ENCODE results near the gene PHACTR3.

The PHACTR3 gene

DNA sequence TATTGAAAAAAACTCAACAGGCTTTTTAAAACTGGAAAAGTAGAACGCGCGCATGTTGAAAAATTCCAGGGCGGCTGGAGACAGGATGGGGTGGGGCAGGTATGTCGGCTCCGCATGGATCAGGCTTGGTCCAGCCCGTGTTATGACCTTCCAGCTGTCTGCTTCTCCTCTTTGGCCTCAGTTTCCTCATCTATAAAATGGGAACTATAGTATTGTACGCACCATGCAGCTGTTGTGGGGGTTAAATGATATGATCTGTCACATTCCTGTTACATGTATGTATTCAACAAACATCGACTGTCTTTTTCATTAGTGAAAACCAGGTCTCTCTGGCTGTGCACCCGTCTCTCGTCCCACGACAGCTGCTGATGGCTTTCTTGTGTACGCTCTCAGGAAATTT lies 18.8 kb downstream of the PHACTR3 start:
- DNase-seq: no peak

DNA sequence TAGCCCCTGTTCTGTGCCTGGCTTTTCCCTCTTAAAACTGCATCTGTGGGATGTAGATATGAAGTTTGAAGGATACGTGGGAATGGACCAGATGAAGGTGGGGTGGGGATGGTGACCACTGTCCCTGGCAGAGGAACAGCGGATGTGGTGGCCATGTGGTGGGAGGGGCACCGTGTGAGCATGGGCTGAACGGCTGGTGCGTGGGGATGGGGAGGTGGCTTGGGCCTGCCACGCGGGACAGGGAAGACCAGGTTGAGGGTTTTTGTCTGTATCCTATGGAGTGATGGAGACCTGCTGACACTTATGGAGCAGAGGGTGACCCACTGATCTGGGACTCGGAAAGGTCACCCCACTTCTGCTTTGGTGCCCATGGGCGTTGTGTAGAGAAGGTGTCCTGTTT lies 19.2 kb downstream of the PHACTR3 start:
- no peak for DNase-seq

DNA sequence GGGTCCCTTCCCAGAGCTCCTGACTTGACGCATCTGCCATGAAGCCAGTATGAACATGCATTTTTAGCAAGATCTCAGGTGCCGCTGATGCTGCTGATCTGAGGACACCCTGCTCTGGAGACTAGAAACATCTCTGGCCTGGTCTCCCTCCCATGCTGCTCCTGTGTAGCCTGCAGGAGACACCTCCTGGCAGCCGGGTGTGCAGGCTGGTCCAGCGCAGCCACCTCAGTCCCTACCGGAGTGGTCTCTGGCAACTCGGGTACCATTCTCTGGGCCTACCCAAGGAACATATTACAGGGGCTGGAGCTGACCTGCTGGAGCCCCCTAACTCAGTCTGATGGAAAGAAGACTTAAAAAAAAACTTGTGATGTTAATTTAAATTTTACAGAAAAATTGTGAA lies 20.1 kb downstream of the PHACTR3 start:
- no peak for DNase-seq

DNA sequence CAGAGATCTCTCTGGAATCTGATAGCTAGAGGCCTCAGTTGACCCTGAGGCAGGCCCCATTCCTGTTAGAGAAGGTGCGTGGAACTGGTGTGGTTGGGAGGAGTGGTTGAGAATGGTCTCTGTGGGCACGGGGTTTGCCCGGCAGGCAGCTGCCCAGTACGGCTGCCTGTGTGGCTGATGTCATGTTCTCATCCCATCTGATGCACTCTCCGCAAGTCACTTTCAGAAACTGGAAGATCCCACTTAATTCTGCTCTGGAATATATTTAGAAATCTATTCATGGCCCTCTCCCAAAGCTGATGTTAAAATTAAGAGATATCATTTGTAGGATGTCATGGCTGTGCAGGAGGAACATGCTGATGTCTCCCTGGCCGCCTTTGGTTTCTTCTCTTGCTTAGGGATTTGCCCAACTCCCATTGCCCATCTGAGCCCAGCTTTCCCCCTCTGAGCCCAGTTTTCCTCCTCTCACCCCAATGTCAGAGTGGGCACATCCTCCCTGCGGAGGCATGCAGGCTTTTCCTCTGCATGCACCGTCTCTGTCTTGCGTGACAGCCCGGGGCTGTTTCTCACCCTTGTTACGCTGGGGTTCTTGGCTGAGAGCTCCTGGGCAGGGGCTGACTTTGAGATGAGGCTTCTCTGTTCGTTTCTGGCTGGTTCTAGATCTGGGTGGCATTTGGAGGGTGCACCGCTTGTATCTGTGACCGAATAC lies 21.0 kb downstream of the PHACTR3 start:
- no peak for DNase-seq

DNA sequence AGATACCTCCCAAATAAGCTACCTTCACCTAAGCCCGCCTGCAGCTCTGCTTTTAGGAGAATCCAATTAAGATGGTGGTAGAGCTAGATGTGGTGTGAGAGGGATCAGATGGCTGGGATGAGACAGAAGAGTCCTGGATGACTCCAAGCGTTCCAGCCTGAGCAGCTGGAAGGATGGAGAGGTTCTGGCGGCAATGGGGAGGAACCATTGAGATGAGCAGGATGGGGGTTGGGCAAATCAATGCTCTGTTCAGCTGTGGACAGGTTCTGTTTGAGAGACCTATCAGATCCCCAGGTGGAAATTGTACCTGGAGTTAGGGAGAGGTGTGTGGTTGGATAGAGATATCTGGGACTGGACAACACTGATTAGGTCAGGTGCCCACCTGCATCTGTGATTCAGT lies 23.0 kb downstream of the PHACTR3 start:
- no peak for DNase-seq

DNA sequence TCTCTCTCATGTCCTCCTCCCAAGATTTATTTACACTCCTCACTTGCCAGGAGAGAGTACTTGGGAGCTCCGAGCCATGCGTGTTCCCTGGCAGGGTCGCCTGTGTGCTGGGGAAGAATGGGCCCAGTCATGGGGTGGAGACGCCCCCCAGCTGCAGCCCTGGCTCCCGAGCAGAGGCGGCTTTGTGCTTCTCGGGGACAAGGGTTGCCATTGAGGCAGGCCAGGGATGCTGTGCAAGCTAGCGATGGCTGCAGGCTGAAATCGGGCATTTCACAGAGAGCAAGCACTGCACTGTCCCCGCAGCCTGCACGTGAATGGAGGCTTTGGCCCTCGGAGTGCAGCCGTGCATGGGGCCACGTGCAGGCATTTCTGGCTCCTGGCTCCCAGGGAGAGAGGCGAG lies 23.8 kb downstream of the PHACTR3 start:
- no peak for DNase-seq

DNA sequence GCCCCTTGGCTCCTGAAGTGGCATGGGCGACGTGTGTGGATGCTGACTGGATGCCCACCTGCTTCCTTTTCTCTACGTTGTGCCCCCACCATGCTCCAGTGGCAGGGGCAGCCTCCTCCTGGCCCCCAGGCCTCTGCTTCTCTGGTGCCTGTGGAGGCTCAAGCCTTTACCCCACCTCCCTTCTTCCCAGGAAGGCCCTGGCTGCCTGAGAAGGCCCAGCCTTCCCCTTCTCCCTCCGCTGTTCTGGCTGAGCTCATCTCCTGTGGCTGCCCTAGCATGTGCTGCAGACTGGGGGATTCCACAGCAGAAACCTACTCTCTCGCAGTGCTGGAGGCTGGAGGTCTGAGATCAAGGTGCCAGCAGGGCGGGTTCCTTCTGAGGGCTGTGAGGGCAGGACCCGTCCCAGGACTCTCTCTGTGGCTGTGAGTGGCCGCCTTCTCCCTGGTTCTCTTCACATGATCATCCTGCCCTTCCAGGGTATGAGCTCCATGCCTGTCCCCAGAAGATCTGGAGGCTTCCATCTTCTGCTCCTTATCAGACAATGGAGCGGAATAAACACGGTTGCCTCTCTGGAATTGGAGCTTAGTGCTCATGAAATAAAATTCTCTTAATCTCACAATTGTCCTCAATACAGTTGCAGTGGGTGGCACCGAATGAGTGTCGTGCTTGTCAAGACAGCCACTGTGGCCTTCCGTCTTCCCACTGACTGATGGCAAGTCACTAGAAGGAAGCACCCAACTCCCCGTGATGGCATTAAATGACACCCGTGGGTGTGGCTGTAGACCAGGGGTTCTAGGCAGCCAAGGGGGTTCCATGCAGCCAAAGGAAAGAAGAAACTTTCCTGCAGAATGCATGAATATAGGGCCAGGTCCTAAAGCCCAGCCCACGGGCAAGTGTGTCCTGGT lies 25.1 kb downstream of the PHACTR3 start:
- DNase-seq: no peak

DNA sequence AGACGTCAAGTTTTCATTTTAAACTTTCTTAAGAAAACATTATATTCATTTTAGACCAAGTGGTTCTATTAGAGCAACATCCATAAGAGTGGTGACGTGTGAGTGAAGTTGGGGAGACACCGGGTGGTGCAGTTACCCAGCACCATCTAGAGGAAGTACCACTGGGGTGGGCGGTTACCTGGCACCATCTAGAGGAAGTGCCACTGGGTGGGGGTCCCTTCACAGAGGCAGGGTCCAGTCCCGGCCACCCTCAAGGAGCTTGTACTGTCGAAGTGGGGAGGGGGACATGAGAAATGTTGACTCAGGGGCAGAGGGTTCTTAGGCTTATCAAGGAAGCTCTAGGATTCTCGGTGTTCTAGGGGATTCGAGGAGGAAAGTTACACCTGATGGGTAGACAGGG lies 26.2 kb downstream of the PHACTR3 start:
- no peak for DNase-seq

DNA sequence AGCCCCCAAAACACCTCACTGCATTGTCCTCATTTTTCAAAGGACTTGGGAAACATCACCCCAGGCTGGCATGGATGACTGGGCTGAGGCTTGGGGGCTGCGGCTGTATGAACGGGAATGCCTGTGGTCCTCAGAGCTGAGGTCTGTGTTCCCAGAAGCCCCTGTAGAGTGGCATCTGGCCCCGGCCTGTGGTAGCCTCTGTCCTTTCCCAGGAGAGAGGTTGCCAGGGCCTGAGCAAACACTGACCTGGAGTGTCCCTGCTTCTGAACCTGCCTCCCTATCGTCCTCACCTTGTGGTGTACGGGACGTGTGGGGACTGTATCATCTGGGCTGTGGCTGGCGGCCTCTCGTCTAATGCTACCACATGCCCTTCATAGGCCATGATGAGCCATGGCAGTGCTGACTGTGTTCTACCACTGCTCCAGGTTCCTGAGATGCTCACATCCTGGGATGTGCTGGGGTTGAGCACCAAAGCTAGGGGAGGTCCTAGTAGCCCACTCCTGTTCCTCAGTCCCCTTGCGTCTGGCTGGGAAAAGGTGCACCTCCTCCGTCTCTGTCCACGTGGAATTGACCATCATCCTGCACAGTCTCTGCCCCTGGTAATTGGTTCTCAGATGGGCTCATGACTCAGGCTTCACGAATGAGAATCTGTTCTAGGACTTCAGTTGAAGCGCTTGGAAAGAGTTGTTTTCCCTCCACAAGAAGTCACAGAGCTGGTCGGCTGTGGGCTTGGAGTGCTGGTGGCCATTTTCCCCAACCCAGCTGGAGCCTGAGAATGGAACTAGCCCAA lies 27.6 kb downstream of the PHACTR3 start:
- no peak for DNase-seq

DNA sequence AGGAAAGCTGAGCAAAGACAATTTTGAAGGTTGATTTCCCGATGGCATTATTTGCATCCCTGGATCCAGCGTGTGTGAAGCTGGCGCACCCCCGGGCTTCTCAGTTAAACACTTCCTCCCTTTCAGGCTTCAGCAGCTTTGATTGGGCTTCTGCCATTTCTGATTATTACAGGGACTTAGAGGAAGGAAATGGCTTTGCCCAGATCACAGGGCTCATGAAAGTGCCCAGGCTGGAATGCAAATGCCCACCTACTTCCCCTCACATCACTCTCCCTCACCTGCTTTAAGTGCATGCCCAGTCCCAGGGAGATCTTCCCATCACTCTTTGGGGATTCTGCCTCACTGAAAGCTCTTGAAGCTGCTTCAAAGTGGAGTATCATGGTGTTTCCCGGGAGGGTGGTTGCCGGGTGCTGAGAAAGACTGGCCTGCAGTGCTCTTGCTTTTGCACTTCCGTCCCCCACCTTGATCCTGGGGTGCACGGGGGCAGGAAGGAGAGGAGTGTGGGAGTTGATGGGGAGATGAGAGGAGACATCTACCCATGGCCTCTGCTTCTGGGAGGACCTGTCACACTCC lies 28.3 kb downstream of the PHACTR3 start:
- DNase-seq: no peak

DNA sequence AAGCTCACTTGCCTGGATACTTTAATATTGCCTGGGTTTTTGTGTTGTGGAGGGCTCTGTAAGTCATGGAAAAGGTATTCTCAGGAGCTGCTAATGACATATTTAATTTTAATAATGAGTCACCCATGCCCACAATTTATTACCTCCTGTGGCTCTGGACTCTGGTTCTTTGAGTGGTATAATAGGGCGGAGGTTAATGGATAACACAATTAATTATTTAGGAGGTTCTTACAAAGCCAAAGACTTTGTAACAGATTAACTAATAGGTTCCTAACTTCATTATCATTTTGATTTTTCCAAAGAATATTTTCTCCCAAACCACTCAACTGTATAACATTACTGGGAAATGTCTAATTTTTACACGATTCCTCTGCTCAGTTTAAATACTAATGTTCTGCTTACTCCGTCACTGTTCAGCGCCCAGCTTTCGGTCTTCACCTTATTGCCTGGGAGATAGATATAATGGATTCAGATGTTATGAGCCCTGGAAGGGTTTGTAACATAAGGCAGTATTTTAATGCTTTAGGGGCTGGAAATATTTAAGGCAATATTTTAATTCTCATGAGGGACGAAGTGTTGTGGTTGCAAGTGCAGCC lies 29.4 kb downstream of the PHACTR3 start:
- DNase-seq: no peak

DNA sequence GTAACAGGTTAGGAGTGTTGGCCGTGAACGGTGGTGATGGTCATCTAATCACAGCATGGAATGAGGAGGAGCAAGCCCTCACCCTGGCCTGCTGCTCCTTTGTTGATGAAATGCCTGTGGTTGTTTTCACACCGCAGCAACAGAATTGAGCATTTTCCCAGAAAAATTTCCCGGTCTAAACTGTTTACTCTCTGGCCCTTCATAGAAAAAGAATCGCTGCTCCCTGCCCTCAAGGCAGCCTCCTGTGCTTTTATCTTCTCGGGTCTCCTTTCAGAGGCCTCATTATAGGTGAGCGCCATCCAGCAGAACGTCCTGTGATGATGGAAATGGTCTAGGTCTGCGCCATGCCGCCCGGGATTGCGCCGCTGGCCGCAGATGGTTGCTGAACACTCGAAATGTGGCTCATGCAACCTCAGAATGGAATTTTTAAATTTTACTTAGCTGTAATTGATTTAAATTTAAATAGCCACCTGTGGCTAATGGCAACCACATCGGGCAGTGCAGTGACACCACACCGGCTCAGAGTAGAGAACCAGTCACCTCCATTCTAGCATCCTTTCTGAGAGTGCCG lies 30.2 kb downstream of the PHACTR3 start:
- no peak for DNase-seq

DNA sequence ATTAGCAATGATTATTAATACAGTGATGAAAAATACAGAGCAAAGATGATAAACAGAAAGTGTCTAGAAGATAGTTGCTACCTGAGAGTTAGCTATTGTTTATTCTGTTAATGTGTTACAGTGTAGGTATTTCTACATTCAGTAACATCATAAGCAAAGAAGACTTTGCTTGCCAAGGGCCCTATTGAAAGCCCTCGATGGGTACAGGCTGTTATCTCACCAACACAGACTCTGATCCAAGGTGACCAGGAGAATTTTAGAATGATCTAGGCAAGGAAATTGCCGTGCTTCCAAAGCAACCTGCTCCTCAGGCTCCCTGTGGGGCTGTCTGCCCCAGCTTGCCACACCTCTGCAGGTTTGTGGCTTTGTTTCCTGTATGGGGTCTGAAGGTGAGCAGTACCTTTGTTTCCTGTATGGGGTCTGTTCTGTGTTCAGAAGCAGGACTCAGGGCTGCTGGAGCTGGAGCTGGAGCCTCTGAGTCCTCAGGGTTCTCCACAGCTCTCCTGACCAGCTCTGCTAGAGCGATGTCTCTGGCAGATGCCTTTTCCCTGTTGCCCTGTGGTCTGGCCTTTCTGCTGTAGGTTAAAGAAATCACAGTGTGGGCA lies 32.5 kb downstream of the PHACTR3 start:
- no peak for DNase-seq

DNA sequence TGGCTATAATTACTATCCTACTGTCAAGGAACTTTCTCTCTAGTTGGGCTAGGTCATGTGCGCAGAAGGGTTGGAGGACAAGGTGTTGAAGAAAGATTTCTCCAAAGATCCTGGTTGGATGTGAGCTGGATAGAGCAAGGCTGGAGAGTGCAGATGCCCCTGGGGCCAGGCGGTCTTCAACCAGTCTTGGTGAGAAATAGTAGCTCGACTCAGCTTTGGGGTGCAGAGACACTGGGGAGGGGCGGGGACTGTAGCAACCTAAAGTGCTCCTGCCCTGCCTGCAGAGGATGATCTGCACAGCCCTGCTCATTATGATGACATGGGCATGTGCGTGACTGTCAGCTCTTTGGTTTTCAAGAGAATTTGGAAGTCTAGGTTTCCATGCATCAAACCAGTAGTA lies 35.9 kb downstream of the PHACTR3 start:
- no peak for DNase-seq

DNA sequence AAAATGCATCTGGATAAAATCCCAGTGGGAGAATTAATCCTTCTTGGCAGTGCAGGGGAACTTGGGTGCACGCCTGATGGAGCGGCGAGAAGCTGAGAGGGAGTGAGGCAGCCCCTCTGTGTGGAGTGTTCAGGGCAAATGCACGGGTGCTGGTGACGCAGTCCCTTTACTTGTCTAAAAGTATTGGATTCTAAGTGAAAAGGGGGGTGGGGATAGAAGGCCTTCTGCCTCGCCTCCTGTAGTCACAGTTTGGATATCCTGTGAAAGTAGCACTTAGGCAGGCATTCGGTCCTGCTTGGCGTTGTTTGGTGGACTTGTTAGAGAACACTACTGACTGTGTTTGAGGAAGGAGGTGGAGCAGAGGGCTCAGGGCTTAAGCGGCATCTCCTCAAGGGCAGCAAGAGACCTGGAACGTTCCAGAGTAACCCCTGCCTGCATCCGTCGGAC lies 39.3 kb downstream of the PHACTR3 start:
- DNase-seq: no peak

DNA sequence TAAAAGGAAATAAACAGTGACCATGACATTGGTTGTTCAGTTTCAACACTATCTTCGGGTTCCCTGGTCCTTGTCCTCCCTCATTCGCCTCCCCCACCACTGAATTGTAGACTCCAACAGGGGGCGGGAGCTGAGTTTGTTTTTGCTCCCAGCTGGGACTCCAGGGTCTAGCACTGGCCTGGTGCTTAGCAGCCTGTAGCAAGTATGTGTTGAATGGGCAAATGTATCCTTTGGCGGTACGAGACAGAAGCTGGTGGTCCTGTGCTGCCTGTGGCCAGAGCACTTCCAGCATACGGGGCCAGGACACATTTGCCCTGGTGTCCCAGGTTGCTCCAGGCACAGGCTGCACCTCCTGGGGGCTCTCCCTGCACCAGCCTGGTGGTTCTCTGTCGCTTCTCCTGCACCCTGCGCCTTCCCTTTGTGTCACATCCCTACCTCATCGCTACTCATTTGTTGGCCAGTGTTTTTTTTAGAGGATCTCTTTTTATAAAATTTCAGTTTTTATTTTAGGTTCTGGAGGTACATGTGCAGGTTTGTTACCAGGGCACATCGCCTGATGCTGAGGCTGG lies 40.1 kb downstream of the PHACTR3 start:
- no peak for DNase-seq

DNA sequence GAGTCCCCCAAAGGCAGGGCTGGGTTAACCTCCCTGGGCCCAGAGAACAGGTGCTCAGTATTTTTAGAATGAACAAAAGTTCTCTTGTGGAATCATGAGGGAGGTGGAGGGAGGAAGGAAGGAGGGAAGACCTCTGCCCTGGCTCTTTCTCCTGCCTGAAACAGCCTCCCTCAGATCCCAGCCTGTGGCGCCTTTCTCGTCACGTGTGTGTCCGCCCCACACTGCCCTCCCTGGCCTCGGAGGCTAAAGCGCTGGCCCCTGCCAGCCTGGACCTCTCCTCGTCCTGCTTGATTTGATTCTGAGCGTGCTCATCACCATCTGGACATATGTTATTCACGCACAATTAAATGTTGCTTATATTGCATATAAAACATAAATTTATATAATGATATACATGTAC lies 40.9 kb downstream of the PHACTR3 start:
- DNase-seq: no peak

DNA sequence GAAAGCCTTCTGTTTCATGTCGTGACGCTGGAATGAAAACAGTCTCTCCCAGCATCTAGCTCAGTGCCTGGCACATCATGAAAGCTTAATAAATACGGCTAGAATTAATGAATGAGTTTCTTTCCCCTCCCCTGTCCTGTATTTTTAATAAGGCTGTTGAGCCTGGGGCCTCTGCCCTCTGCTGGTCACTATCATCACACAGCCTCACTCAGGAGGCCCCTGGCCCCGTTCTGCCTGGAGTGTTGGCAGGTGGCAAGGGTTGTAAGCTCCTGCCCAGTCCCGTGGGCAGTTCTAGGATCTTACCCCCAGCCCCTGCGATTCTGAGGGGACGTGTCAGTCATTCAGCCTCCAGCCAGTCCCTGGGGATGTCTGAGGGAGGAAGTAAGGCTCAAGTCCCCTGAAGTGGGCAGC lies 41.4 kb downstream of the PHACTR3 start:
- no peak for DNase-seq

DNA sequence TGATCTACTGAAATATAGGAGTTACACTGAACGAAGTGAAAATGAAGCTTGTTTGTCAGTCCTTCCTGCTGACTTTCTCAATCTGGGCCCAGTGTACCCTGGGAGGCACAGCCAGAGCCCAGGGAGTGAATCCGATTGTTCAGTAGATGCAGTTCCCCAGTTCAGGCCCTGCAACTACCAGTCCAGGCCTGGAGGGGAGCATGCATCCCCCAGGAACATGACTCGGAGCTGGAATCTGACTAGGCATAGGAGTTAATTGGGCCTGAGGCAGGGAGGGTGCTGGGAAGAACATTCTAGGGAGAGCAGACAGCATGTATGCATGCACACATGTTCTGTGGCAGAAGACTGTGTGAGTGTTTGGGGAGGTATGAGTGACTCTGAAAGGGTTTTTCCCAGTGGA lies 42.1 kb downstream of the PHACTR3 start:
- no peak for DNase-seq

DNA sequence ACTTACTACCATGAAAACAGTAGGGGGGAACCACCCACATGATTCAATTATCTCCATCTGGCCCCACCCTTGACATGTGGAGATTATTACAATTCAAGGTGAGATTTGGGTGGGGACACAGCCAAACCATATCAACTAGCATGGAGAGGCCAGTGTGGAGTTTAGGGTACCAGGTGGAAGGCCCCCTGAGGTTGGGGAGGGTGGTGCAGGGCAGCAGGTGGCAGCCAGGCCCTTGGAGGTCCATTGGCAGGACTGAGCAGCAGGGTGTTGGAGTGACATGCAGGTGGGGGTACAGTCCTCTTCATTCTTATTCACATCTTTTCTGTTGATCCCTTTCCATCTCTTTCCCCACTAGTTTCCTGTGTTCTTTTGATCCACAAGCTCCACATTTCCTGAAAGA lies 42.9 kb downstream of the PHACTR3 start:
- no peak for DNase-seq

DNA sequence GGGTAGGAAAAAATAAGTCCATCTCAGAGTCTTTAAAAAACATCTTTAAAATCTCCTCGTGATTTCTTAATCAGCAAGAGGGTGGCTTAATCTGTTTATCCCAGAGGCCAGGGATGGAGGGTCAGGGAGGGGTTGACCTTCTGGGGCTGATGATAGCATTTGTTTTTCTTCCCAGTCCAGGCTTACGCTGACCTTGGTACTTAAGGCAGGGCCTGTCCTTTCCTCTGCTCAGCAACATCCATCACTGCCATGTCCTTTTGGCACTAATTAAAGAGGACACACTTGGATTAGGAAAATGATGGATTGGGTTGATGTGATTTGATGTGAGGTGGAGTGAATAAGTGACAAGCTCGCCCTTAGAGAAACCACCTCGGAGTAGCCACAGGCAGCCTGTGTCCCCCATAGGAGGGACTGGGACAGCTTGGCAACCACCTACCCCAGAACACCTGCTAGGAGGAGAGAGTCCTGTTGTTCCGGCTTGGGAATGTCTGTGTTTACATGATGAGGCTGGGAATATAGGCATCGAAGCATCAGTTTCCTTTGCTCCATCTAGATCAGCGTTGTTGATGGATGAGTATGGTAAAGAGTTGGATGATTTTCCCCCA lies 44.2 kb downstream of the PHACTR3 start:
- DNase-seq: no peak

Measured in OCI-M1 (cell line).